HFFc6 (cell line): Measurements from ENCODE around the gene SLC11A1. TPM values are rescaled to one million over a fixed set of nuclear protein-coding genes. Genes with fewer than 3 reads are reported as not detected.
A peak's percentile ranks its signal among the peaks of the same experiment; 100 is the strongest.

Source experiments
- DNase-seq: peaks from one replicate; pipeline ENCODE4 v3.0.0-alpha.2; 2018
- H3K27ac Mint-ChIP-seq: 2 replicates; pipeline ENCODE4 v1.8.0; 2020; ENCODE audit warnings: mild to moderate bottlenecking, mixed read lengths
- H3K27me3 Mint-ChIP-seq: 2 replicates; pipeline ENCODE4 v1.8.0; 2021; ENCODE audit warnings: mild to moderate bottlenecking, moderate library complexity, mixed read lengths; ENCODE audit not compliant: insufficient read depth
- H3K36me3 Mint-ChIP-seq: 2 replicates; pipeline ENCODE4 v1.8.0; 2021; ENCODE audit warnings: low read depth, mixed read lengths
- H3K4me1 Mint-ChIP-seq: 2 replicates; pipeline ENCODE4 v1.8.0; 2020; ENCODE audit warnings: low read depth, mixed read lengths
- H3K4me3 Mint-ChIP-seq: 2 replicates; pipeline ENCODE4 v1.8.0; 2020; ENCODE audit warnings: mild to moderate bottlenecking, moderate library complexity, mixed read lengths
- H3K9me3 Mint-ChIP-seq: 2 replicates; pipeline ENCODE4 v1.8.0; 2020; ENCODE audit warnings: mild to moderate bottlenecking, mixed read lengths
- CTCF ChIP-seq: fragments of 200-600 bp; sonication (generic); IDR thresholded peaks from 2 replicates; pipeline ENCODE4 v1.5.0; 2021; ENCODE audit warnings: antibody characterized with exemption, mild to moderate bottlenecking
- total RNA-seq, 6 experiments: library from RNA; stranded (reverse); fragmentation: NEBNext Ultra II Directional; extraction: Animal tissue kit (Norgen Biotek cat#: 25700); gene quantifications; 2 replicates in 1 of 6; 3 replicates in 5 of 6; pipeline ENCODE4 v1.2.3, GENCODE V29; 2021

SLC11A1 gene
- total RNA-seq, 6 experiments from 2014 or later: 0.05 to 0.16 (median 0.11) TPM

GRCh38 chr2:218398437-218399390 lies 16.6 kb downstream of the SLC11A1 start:
- Mint-ChIP-seq H3K9me3 (no peaks in the 10 kb centered on the region), H3K27me3 (no peaks in the 10 kb centered on the region; the same call in 1 of the 2 replicates), H3K4me3 (peak overlapping the region; percentile 94), H3K36me3 (peaks cover 4% of the 10 kb centered on the region; the same call in 1 of the 2 replicates), H3K27ac (peak overlapping the region; percentile 98), H3K4me1 (peaks cover 38% of the 10 kb centered on the region)
- TF ChIP-seq CTCF: 0 out of 2 replicates have a peak, but pooled peaks have one; percentile 11
- peak; percentile 34 for DNase-seq

- DNase-seq: peak; percentile 97
- Mint-ChIP-seq H3K27ac (peak within 1 kb of the TSS; percentile 93), H3K27me3 (no peaks in the 10 kb centered on the region; the same call in 1 of the 2 replicates), H3K4me3 (peak within 1 kb of the TSS; percentile 98), H3K9me3 (no peaks in the 10 kb centered on the region), H3K36me3 (peaks cover 4% of the 10 kb centered on the region; the same call in 1 of the 2 replicates), H3K4me1 (peaks cover 46% of the 10 kb centered on the region)
- TF ChIP-seq CTCF: peak; percentile 45; the same call in 1 of the 2 replicates
Observed at GRCh38 chr2:218399391-218400166, 17.5 kb downstream of the SLC11A1 start, which contains the start of gene CTDSP1. Gene CTDSP1, plus strand, starts transcription at chr2:218399868. Its CDS starts 223 bp downstream, at chr2:218400091.

DNA sequence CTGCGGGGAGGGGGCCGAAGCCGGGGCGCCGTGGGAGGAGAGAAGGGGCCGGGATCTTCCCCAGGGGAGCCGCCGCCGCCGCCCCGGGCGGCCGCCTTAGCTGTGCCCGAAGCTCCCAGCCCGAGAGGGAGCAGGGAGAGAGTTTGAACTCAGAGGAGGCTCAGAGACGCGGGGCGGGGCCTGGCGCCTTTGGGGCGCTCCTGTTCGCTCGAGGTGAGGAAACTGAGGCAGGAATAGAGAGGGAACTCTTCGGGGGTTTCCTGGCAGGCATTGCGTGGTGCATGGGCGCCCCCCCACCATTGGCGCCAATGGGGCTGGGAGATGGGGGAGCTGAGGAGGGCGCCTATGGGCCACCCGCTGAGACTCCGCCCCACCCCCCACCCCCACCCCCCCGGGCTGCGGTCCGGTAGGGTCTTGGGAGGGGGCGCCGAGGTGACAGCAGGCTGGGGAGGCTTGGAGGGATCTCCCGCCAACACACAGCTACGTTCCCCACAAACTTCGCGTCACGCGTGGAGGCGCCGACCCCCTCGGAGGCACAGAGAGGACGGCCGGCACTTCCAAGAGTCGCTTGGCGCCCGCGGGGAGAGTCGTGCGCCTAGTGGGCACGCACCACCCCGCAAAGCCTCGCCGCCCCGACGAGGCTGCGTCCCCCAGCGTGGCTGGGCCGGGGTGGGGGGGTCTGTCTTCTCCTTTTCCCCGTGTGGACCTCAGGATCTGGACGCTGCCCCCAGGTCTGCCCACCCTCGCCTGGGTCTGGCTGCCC lies 18.3 kb downstream of the SLC11A1 start:
- DNase-seq: no peak
- TF ChIP-seq CTCF: no peak
- H3K4me1 Mint-ChIP-seq: peaks cover 51% of the 10 kb centered on the region

DNA sequence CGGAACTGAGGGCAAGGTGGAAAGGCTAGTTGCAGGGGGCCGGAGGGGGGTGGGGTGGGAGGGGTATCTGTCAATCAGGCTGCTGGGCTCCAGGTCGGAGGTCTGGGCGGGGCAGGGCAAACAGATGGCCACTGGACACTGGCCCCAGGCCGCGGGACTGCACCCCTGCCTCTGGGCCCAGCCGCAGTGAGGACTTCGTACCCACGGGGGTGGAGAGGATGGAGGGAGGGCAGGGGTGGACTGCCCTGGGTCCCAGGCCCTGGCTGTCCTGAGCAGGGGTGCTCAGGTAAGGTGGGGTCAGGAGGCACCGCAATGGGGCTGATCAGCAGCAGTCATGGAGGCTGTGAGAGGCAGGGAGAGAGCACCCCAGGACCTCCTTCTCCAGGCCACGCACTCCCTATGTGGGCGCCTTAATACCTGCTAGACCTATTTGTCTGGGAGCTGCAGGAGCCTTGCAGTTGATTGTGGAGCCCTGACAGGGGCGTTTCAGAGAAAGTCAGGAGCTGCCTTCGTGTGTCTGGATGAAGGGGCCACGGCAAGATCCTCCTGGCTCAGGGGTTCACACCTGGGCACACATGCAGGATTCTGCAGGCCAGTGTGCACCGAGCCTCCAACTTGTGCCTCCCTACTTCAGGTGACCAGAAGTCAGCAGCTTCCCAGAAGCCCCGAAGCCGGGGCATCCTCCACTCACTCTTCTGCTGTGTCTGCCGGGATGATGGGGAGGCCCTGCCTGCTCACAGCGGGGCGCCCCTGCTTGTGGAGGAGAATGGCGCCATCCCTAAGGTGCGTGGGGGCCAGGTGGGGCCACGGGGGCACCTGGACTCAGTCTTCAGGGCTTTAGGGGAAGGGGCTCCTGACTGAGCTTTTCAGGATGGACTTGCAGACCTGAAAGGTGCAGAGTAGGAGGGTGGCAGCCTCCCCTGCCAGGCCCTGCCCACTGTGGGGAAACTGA lies 19.1 kb downstream of the SLC11A1 start:
- DNase-seq: no peak
- Mint-ChIP-seq H3K27me3 (no peaks in the 10 kb centered on the region; the same call in 1 of the 2 replicates), H3K9me3 (no peaks in the 10 kb centered on the region), H3K4me1 (peaks cover 52% of the 10 kb centered on the region), H3K27ac (peak overlapping the region; percentile 93), H3K4me3 (peak overlapping the region; percentile 98), H3K36me3 (peaks cover 4% of the 10 kb centered on the region; the same call in 1 of the 2 replicates)
- TF ChIP-seq CTCF: no peak

More for the DNA sequence above, 18.3 kb downstream of the SLC11A1 start:
- Mint-ChIP-seq H3K36me3 (peaks cover 4% of the 10 kb centered on the region; the same call in 1 of the 2 replicates), H3K27ac (peak overlapping the region; percentile 93), H3K27me3 (no peaks in the 10 kb centered on the region; the same call in 1 of the 2 replicates), H3K4me3 (peak overlapping the region; percentile 98), H3K9me3 (no peaks in the 10 kb centered on the region)
